GM21576 (cell line): ENCODE measurements around the gene WASL.
"Not testable (repeated sequence)": the region's sequence is repeated elsewhere in the genome, so short reads cannot be mapped to it uniquely, and the experiment has no call there.

ENCODE experiments used
- ATAC-seq: cut with Tn5 transposase; IDR thresholded peaks from one replicate; pipeline ENCODE4 v1.9.1; 2021; ENCODE audit warnings: mild to moderate bottlenecking, moderate library complexity; ENCODE audit not compliant: unreplicated experiment

WASL gene

DNA sequence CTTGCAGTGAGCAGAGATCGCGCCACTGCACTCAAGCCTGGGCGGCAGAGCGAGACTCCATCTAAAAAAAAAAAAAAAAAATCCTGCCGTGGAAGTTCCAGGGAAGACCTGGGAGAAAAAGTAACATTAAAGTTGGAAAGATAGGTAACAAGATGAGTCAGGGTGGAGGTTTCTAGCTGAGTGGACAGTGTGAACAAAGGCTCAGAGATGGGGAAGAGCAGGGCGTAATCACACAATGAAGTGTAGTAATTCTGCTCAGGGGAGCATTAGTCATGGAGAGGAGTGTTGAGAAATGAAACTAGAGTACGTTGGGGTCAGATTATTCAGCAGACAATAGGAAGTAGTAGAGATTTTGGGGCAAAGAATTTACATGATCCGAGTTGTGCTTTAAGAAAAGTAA, 21.6 kb upstream of the WASL start:
- peak; percentile 96 for ATAC-seq

DNA sequence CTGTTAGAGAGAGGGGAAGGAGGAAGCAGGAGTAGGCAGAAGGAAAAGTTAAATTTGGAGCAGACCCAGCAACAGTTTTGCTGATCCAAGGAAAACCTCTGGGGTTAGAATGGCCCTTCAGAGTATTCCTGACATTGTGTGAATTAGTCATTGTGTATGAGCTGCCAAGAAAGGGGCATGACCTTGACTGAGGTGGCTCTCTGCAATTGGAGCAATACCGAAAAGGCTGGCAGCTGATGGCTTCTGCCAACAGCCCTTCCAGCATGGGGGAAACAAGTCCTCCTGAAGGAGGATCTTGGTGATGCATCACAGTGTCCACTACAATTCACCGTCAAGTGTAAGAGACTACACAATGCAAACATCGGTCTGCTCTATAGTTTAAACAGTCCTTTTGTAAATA, 20.6 kb upstream of the WASL start:
- no peak for ATAC-seq

DNA sequence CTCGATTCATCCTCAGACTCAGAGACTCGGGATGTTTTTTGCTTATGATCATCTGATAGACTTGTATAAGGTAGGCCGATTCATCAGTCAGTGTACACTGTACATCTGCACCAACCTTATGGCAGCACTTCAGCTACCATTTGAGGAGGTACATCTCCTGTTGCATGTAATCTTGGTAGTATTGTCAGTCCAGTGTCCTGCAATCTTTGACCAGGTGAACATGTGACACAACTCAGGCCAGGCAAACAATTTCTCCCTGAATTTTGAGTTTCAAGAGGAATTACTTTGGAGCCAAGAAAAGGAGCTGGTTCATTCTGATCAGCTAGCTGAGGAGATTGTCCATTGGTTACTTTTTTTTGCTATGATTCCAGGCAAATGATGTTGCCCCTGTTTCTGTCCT, 19.7 kb upstream of the WASL start:
- ATAC-seq = no peak

GRCh38 chr7:123763191-123763661, 14.4 kb upstream of the WASL start:
- no peak for ATAC-seq

GRCh38 chr7:123761729-123762128, 12.9 kb upstream of the WASL start:
- ATAC-seq = no peak

DNA sequence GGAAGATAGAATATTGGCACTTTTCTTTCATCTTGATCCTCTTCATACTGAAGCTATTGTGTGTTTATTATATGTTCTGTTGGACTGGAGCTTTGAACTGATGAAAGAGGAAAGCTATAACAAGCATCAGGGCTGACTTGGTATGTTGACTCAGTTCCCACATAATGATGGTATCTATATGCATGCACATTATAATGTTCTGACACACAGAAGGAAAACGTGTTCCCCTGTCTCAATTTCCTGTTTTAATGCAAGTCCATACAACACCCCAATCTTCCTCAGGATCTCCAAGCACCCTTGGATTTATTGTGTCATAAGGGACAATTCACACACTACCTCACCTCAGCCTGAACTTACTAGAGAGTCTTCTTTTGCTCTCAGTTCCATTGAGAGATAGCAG, 8.3 kb upstream of the WASL start:
- ATAC-seq = no peak

DNA sequence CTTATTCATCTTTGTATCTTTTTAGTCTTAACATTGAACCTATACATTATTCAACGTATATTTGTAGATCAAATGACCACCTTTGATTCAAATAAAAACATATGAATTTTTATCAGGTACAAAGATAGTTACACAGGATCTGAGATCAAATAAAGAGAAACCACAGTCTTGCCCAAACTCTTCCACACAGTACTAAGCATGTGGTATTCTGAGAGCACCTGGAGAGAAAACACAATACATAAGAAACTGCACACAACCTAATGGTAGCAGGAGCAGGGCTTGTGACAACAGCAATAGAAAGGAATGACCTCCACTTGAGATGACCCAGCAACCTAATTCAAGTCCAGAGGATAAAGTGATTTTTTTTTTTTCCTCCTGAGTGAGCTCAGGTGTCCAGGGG, 6.5 kb upstream of the WASL start:
- ATAC-seq = no peak

DNA sequence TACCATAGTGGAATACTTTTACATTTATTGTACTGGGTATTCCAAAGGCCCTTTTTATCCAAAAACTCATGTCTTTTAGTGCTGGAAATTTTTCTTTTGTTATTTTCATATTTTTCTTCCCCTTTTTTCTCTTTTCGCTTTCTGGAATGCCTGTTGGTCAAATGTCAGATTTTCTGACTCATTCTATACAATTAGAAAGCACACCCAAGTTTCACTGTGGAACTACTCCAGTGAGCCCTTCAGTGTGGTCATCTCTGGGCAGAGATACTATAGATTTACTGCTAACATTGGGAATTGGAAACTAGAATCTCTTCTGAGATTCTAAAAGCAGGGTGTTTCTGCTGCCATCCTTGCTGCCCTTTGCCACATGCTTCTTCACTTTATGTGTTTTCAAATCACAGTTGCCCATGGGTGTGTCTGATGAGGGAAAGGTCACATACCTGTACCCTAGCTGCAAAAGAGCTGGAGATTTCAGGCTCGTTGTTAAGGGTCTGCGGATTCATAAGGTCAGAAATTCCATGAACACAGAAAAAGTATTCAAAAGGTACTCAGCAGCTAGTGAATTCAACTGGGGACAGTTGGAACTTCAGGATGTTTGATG, 5.6 kb upstream of the WASL start:
- ATAC-seq = no peak

- no peak for ATAC-seq
These were observed 3.7 kb upstream of the WASL start for GRCh38 chr7:123752534-123752933.

GRCh38 chr7:123751821-123752220, 3.0 kb upstream of the WASL start:
- no peak for ATAC-seq

GRCh38 chr7:123750389-123751230, 1.8 kb upstream of the WASL start:
- no peak for ATAC-seq

DNA sequence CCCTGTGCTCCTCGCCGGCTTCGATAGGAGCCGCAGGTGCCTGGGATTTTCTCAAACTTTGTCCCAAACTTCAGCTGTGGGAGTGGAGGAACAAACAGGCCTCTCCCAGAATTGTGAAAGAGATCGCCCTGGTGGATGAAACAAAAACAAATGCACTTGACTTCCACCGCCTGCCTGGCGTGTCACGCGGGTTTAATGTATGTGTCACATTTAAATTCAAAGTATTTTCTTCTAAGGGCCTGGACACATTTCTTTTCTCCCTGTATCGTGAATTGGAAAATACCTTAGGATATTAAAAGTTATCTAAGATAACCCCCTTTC, 694 bp upstream of the WASL start:
- peak; percentile 20 for ATAC-seq

DNA sequence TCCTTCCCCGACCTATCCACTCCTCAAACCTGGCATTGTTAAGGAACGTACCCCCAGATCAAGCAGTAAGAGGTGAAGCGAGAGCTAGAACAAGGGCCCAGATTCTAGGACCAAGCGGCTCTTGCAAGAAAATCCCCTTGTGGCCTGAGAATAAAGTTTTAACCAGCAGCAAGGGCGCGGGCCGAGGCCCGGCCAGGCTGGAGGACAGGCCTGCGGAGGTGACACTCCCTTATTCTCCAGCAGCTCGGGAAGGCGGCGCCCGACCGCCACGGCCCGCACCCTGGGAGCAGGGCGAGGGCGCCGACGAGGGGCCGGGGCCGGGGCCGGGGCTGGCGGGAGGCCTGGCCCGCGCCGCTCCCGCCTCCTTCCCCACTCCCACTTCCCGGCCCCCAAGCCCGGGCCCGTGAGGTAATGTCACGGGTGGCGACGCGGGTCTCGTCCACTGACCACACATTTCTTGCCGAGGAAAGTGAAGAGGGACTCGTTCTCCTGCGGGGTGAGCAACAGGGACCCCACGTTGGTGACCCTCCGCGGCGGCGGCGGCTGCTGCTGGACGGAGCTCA, 551 bp downstream of the WASL start:
- ATAC-seq = peak; percentile 10

DNA sequence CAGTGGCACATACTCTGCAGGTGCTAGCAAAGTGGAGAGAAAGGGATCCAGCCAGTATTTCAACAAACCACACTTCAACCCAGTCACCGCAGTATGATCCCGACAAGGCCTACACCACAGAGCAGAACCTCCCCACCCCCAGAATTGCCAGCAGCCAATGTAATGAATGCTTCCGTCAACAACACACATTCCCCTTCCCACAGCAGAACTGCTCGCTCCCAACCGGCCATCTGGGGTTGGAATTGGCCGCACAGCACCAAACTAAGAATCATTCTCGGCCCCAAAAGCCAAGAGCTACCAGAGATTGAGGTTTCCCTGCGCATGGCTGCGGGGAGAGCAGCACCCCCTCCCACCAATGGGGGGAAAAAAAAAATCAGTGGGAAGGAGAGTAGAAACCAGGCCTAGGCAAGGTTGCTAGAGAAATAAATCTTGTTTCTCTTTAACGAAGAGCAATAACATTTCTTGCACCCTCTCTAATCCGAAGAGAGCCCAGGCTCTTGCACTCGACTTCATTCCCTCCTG, 1.1 kb downstream of the WASL start:
- no peak for ATAC-seq

DNA sequence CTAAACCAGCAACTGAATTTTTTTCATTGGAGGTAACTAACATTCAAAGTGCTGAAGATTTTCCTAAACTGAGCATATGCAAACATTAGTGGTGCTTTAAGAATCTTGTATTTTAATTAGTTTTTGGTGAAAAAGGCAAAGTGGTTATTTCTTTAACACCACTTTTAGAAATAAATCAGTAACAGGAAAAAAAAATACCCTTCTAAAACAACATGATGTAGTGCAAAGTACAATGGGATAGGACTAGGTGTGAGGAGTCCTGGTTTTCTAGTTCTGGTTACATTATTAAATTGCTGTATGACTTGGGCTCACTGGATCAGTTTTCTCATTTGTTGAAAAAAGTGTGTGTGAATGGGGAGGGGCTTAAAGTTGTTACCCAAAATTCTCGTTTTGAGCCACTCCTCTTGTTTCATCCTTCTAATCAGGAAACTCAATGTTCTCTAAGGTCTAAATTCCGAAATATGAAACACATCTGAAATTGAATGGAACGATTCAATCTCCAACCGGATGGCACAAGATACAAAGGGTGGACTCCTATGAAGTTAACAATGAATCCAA, 1.8 kb downstream of the WASL start:
- ATAC-seq = no peak

DNA sequence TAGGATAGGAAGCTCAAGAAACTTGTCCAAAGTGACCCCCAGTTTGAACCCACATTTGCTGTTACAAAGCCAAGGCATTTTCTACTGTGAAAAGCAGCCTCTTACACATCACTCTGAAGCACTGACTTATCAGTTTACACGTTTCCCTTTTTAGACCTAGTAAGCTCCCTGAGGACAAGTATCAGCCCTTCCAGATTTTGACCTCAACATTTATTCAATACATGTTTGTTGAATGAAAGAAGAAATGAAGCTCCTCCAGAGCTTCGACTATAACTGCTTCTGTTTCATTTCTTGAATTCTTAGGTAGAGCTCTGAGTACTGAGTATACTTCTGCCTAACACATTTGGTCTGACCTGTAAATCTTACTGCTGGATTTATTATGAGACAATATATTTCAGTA, 2.7 kb downstream of the WASL start:
- no peak for ATAC-seq

DNA sequence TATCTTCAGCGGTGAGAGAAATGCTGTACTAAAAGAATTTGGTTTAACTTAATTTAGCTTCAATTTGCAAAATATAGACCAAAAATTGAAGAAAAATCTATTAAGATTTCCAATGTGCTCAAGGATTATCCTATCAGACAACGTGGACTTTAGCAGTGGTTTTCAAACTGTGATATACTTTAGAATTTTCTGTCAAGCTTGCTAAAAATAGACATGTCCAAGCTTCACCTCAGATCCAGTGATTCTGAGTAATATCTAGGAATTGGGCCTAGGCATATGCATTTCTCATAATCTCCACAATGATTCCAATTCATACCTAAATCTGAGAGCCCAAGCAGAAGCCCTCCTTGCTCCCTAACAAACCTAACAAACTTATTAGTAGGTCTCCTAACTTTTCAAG, 3.4 kb downstream of the WASL start:
- ATAC-seq = no peak

GRCh38 chr7:123744416-123744815, 4.4 kb downstream of the WASL start:
- no peak for ATAC-seq

GRCh38 chr7:123741940-123742339, 6.9 kb downstream of the WASL start:
- ATAC-seq = no peak

DNA sequence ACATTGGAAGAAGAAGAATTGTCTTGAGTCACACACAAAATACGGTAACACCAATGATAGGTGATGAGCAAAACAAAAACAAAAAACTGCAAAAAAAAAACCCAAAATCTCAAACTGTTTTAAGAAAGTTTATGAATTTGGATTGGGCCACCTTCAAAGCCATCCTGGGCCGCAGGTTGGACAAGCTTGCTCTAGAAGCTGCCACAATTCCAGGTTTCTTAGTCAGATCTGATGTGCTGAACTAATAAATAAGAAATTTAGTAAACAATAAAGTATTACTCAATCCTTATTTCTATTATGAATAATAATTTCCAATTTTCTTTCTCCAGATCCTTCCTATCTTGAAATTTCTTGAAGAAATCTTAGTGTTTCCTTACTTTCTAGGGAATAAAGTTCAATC, 10.0 kb downstream of the WASL start:
- no peak for ATAC-seq

- no peak for ATAC-seq
These were observed 10.4 kb downstream of the WASL start for GRCh38 chr7:123738356-123738755.

DNA sequence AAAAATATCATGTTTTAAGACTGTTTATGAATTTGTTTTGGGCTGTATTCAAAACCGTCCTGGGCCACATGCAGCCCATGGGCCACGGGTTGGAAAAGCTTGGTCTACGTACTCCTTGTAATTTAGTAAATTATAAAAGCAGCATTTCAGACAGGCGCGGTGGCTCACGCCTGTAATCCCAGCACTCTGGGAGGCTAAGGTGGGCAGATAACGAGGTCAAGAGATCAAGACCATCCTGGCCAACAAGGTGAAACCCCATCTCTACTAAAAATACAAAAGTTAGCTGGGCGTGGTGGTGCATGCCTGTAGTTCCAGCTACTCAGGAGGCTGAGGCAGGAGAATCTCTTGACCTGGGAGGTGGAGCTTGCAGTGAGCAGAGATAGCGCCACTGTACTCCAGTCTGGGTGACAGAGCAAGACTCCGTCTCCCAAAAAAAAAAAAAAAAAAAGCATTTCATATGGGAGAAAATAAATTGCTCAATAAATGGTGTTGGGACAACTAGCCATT, 11.6 kb downstream of the WASL start:
- ATAC-seq = not testable (repeated sequence)
